Vagina (tissue), 2 donors: ENCODE measurements around the gene OPRD1. TPM values are rescaled to one million over a fixed set of nuclear protein-coding genes. Genes with fewer than 3 reads are reported as not detected.
A peak's percentile ranks its signal among the peaks of the same experiment; 100 is the strongest.

ENCODE experiments used
- DNase-seq, 2 donors: peaks; one replicate each; pipeline ENCODE4 v3.0.0-alpha.2; 2017; ENCODE audit errors: extremely low spot score in 2 of 2
- H3K27ac ChIP-seq: fragments of 200-600 bp; sonication (generic); one replicate; pipeline ENCODE4 v1.5.1; 2019
- H3K27me3 ChIP-seq: fragments of 200-600 bp; sonication (generic); one replicate; pipeline ENCODE4 v1.5.1; 2019
- H3K36me3 ChIP-seq, 2 donors: fragments of 200-600 bp; sonication (generic); one replicate each; pipeline ENCODE4 v1.5.1; 2017 to 2019
- H3K4me1 ChIP-seq: fragments of 200-600 bp; sonication (generic); one replicate; pipeline ENCODE4 v1.5.1; 2019
- H3K4me3 ChIP-seq, 2 donors: fragments of 200-600 bp; sonication (generic); 1 replicate in 1 of 2; 2 replicates in 1 of 2; pipeline ENCODE4 v1.5.1; 2016 to 2019
- H3K9me3 ChIP-seq: fragments of 200-600 bp; sonication (generic); one replicate; pipeline ENCODE4 v1.5.1; 2019
- POLR2A ChIP-seq, 2 donors: fragments of 450-650 bp; IDR thresholded peaks; one replicate each; pipeline ENCODE4 v1.6.1; 2017; ENCODE audit warnings: antibody characterized with exemption in 2 of 2, mild to moderate bottlenecking in 2 of 2, moderate library complexity in 2 of 2
- POLR2AphosphoS5 ChIP-seq, 2 donors: sonication (generic); formaldehyde crosslinking; IDR thresholded peaks; one replicate each; pipeline ENCODE4 v1.9.0; 2017; ENCODE audit warnings: antibody characterized with exemption in 2 of 2, mild to moderate bottlenecking in 2 of 2, low read depth in 1 of 2; ENCODE audit not compliant: insufficient read depth in 1 of 2
- intact Hi-C: fragments of 100-400 bp; cut with DNase I; formaldehyde crosslinking; loops from one replicate; pipeline ENCODE4 v1.15.1; 2023
- total RNA-seq: library from RNA; depleted of rRNA; stranded (reverse); fragments of >200 nt; gene quantifications from one replicate; pipeline ENCODE4 v1.2.3, GENCODE V29; 2016
- TF ChIP-seq, protein P1 (sequence below), 3 experiments: fragments of 450-650 bp in 2 of 3; fragments of 200-600 bp in 1 of 3; sonication (generic) in 1 of 3; IDR thresholded peaks; one replicate each; pipeline ENCODE4 v1.5.1; 2017 to 2019; ENCODE audit warnings: antibody characterized with exemption in 3 of 3, mild to moderate bottlenecking in 2 of 3, moderate library complexity in 2 of 3

OPRD1 gene
- total RNA-seq, 1 donor from 2014 or later = 2.2 TPM

- no peak overlapping the region for H3K27ac ChIP-seq
- DNase-seq = no peak
- no peak for TF ChIP-seq POLR2A (IDR thresholded peaks at IDR 0.05)
- TF ChIP-seq, protein P1, sequence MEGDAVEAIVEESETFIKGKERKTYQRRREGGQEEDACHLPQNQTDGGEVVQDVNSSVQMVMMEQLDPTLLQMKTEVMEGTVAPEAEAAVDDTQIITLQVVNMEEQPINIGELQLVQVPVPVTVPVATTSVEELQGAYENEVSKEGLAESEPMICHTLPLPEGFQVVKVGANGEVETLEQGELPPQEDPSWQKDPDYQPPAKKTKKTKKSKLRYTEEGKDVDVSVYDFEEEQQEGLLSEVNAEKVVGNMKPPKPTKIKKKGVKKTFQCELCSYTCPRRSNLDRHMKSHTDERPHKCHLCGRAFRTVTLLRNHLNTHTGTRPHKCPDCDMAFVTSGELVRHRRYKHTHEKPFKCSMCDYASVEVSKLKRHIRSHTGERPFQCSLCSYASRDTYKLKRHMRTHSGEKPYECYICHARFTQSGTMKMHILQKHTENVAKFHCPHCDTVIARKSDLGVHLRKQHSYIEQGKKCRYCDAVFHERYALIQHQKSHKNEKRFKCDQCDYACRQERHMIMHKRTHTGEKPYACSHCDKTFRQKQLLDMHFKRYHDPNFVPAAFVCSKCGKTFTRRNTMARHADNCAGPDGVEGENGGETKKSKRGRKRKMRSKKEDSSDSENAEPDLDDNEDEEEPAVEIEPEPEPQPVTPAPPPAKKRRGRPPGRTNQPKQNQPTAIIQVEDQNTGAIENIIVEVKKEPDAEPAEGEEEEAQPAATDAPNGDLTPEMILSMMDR (IDR thresholded peaks at IDR 0.05) = peak; percentile 77 to 88 (median 79)
- no peaks in the 10 kb centered on the region for H3K9me3 ChIP-seq
- no peaks in the 10 kb centered on the region for H3K36me3 ChIP-seq
- H3K27me3 ChIP-seq = no peaks in the 10 kb centered on the region
- peaks cover 6% of the 10 kb centered on the region for H3K4me1 ChIP-seq
- intact Hi-C loops = loop anchor here (5.0 to 10.0 kb wide), 4 partner anchors 232 to 522 kb away; partner anchors contain the start of genes RNU11 and TAF12
- H3K4me3 ChIP-seq = no peak overlapping the region
Measured at GRCh38 chr1:28877132-28877781, 65.3 kb downstream of the OPRD1 start.

DNA sequence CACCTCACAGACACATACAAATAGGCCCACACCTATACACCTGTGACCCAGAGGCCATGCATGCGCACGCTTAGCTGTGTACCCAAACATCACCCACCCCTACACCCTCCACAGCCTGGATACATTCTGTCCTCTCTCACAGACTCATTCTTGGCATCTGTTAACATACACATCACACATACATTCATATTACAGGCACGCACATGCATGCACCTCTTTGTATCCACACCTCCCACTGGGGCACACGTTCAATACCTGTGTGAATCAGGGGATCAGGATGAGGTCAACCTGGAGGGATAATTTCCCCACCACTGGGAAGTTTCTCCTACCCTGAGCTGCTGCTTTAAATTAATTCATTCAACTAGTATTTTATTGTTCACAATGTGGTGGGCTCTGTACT, 66.8 kb downstream of the OPRD1 start:
- TF ChIP-seq, protein P1 (IDR thresholded peaks at IDR 0.05) = no peak
- TF ChIP-seq POLR2AphosphoS5 (IDR thresholded peaks at IDR 0.05; ENCODE audit: insufficient read depth in 1 of 2, low read depth in 1 of 2) = no peak
- TF ChIP-seq POLR2A (IDR thresholded peaks at IDR 0.05) = no peak
- H3K36me3 ChIP-seq = no peaks in the 10 kb centered on the region
- H3K4me3 ChIP-seq = no peak overlapping the region
- H3K4me1 ChIP-seq = peaks cover 9% of the 10 kb centered on the region
- no peaks in the 10 kb centered on the region for H3K27me3 ChIP-seq
- no peaks in the 10 kb centered on the region for H3K9me3 ChIP-seq
- DNase-seq = no peak
- no peak overlapping the region for H3K27ac ChIP-seq
- intact Hi-C loops = loop anchor here (5.0 to 10.0 kb wide), 4 partner anchors 234 to 524 kb away; partner anchors contain the start of genes RNU11 and TAF12

GRCh38 chr1:28882009-28882628, 70.1 kb downstream of the OPRD1 start:
- peak; percentile 30 to 84 for TF ChIP-seq POLR2AphosphoS5 (IDR thresholded peaks at IDR 0.05; ENCODE audit: insufficient read depth in 1 of 2, low read depth in 1 of 2)
- TF ChIP-seq POLR2A (IDR thresholded peaks at IDR 0.05) = no peak
- TF ChIP-seq, protein P1 (IDR thresholded peaks at IDR 0.05) = peak; percentile 84 to 98 (median 94)
- H3K27ac ChIP-seq = no peak overlapping the region
- no peaks in the 10 kb centered on the region for H3K27me3 ChIP-seq
- no peaks in the 10 kb centered on the region for H3K9me3 ChIP-seq
- H3K4me3 ChIP-seq = no peak overlapping the region
- peaks cover 31% of the 10 kb centered on the region for H3K4me1 ChIP-seq
- no peaks in the 10 kb centered on the region for H3K36me3 ChIP-seq
- intact Hi-C loops = loop anchor here (1.0 to 10.0 kb wide), 3 partner anchors 149 to 320 kb away; partner anchors contain the start of gene TMEM200B
- no peak for DNase-seq

DNA sequence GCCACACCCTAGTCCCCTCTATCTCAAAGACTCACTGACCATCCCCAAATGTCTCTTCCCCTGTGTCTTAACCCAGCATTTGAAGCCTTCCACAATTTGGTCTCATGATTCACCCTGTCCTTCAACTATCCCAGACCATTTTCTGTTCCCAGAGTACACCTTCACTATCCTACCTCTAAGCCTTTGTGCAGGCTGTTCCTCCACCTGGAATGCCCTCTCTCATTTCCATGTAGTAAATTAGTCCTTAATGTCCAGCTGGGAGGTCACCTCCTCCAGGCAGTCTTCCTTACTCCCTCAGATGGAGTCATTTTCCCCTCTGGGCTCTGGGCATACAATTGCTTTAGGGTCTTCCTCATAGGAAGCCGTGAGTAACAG, 71.3 kb downstream of the OPRD1 start:
- Histone ChIP-seq H3K36me3 (no peaks in the 10 kb centered on the region), H3K27ac (no peak overlapping the region), H3K4me1 (peaks cover 41% of the 10 kb centered on the region), H3K4me3 (no peak overlapping the region), H3K27me3 (no peaks in the 10 kb centered on the region), H3K9me3 (no peaks in the 10 kb centered on the region)
- DNase-seq = no peak
- no peak for TF ChIP-seq POLR2AphosphoS5 (IDR thresholded peaks at IDR 0.05; ENCODE audit: insufficient read depth in 1 of 2, low read depth in 1 of 2)
- TF ChIP-seq, protein P1 (IDR thresholded peaks at IDR 0.05) = no peak
- no peak for TF ChIP-seq POLR2A (IDR thresholded peaks at IDR 0.05)
- intact Hi-C loops = loop anchor here (5.0 to 10.0 kb wide), 2 partner anchors 242 to 319 kb away; partner anchors contain the start of gene TMEM200B

- intact Hi-C loops = loop anchor here (5.0 to 10.0 kb wide), 2 partner anchors 239 to 297 kb away; partner anchors contain the start of genes SRSF4 and TMEM200B
- no peaks in the 10 kb centered on the region for H3K27me3 ChIP-seq
- H3K36me3 ChIP-seq = no peaks in the 10 kb centered on the region
- no peak overlapping the region for H3K4me3 ChIP-seq
- peak overlapping the region; percentile 79 for H3K27ac ChIP-seq
- TF ChIP-seq POLR2A (IDR thresholded peaks at IDR 0.05) (no peak), POLR2AphosphoS5 (IDR thresholded peaks at IDR 0.05; ENCODE audit: insufficient read depth in 1 of 2, low read depth in 1 of 2) (no peak)
- TF ChIP-seq, protein P1 (IDR thresholded peaks at IDR 0.05) = no peak
- H3K4me1 ChIP-seq = peaks cover 52% of the 10 kb centered on the region
- DNase-seq = no peak
- no peaks in the 10 kb centered on the region for H3K9me3 ChIP-seq
Measured at GRCh38 chr1:28885472-28885877, 73.5 kb downstream of the OPRD1 start.
